GM18526 (cell line): ENCODE data around the gene IHH.

Experiments used
- POLR2A ChIP-seq: IDR thresholded peaks from 3 replicates; pipeline ENCODE4 v1.6.1; 2011; ENCODE audit not compliant: insufficient read length; ENCODE audit errors: extremely low read depth

The IHH gene

GRCh38 chr2:219020604-219021365 is 39.9 kb downstream of the IHH start:
- TF ChIP-seq POLR2A: no peak

DNA sequence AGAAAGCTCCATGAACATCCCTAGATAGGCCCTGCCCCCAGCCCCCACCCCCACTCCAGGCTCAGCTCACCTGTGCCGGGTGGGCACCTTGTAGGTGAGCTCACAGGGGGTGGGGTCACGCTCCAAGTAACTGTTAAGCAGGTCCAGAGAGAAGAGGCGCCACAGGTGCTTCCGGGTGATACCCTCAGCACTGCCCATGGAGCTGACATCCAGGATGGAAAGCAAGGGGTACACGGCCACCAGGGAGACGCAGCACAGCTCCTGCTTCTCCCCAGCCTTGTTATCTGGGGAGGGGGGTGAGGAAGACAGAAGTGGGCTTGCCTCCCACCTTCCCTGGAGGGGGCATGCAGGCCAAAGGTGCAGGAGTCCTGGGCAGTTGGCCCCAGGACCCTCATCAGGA is 41.3 kb downstream of the IHH start:
- TF ChIP-seq POLR2A: no peak

GRCh38 chr2:219018726-219019125 is 42.0 kb downstream of the IHH start:
- no peak for TF ChIP-seq POLR2A

GRCh38 chr2:219018286-219018685 is 42.4 kb downstream of the IHH start:
- no peak for TF ChIP-seq POLR2A

DNA sequence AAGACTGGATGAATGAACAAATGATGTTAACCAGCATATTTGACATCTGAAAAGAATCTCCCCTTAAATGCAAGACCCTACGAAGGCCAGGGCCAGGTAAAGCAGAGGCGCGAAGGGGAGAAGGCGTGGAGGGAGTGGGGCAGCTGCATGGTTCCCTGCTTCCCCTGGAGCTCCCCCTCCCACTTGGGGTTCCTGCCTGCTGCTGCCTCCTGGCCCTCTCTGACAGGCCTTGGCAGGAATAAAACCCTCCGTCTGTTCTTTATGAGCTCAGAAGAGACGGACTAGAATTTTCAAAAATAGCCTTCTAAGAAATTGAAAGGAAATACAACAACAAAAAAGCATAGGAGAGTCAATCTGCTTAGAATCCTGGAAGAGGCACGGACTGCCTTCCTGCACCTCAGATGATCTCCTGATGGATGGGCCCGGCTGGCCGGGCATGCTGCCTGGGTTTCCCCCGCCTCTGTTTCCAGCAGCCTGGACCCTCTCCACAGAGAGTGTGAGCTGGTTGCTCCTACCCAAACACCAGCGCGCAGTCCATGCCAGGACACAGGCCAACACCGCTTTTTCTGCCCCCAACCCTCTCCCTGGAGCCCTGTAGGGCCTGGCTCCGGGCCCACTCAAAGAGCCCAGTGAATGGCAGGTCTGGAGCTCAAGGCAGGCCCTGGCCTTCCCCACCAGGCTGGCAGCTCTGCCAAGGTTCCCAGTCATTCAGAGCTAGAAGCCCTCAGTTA is 43.4 kb downstream of the IHH start:
- TF ChIP-seq POLR2A: no peak

DNA sequence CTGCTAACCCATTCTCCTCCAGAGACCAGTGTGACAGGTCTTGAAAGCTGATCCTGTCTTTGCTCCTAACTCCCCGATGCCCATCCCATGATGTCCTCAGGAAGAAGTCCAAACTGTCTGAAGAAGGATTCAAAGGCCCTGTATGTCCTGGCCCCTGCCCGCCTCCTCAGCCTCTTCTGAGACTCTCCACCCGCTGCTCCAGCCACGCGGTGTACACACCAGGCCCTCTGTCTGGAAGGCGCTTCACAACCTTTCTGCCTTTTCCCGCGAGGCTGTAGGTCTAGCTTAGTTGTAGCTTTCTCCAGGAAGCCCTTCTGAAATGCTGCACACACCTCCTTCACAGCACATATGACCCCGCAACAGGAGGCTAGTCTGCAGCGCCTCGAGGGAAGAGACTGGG is 44.0 kb downstream of the IHH start:
- no peak for TF ChIP-seq POLR2A

DNA sequence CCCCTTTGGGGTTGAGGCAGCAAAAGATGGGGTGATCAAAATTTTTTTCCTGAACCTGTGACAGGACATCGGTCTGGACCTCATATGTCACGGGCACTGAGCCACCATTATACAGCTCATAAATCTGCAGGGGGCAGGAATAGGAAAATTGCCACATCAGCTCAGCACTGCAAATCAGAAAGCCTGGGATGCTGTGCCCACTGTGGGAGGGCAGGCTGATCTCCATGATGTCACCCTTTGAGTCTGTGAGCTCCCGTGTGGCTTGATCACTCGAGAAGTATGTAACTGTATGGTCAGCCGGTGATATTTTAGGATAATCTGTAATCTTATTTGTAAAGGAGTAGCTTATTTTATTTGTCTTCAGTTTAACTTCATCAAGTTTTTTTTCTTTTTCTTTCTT is 49.8 kb downstream of the IHH start:
- TF ChIP-seq POLR2A: no peak

DNA sequence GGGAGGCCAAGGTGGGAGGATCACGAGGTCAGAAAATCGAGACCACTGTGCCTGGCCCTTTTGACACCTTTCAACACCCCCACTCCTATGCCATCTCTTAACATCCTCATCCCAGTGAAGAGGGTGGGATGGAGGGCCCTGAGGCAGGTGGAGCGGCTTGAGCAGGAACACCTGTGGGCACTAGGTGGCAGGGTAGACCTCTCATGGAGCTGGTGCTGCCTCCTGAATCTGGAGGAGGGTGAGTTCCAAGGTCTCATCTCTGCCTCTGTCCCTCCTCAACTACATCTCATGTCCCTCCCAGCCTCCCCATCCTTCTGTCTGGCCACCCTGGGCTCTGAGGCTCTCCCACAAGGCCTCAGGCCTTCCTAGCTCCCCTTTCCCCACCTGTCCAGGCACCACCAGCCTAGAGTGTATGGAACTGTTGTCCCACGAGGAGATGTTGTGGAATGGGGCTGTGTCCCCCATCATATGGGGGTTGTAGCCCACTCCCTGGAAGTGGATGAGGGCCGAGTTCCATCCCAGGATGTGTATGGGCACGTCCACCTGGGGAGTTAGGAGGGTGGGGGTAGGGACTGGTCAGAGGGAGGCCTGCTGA is 50.5 kb downstream of the IHH start:
- TF ChIP-seq POLR2A: no peak

DNA sequence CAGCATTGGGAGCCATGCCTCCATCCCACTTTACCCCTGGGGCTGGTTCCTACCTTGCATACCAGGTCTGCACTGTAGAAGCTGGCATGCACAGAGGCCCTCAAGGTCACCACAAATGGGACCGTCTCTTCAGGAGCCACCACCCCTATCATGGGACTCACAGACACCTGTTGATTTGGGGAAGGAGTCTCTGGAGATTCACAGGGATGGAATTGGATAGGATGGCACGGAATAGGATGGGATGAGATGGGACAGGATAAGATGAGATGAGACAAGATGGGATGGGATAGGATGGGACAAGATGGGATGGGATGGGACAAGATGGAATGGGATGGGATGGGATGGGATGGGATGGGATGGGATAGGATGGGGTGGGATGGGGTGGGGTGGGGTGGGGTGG is 51.4 kb downstream of the IHH start:
- TF ChIP-seq POLR2A: no peak
